ENCODE results near the gene TBL1X. TPM values are rescaled to one million over a fixed set of nuclear protein-coding genes. Genes with fewer than 3 reads are reported as not detected.

TBL1X gene
- total RNA-seq, 1 experiment from 2014 or later, result 14.6 TPM

- CTCF ChIA-PET, result no interaction called here
- H3K36me3 ChIP-seq (ENCODE audit: control insufficient read depth, insufficient read depth, low read length), result no peaks in the 10 kb centered on the region
- in situ Hi-C loops (cut with HindIII; ENCODE audit: low pct_unique_long_range_greater_than_20kb, low sequenced_read_pairs), result no loop called here
Observed at GRCh38 chrX:9628779-9629493, 164.1 kb downstream of the TBL1X start.

GRCh38 chrX:9634551-9634950 lies 169.7 kb downstream of the TBL1X start:
- H3K36me3 ChIP-seq (ENCODE audit: control insufficient read depth, insufficient read depth, low read length), result no peaks in the 10 kb centered on the region
- BruUV-seq (replicated peaks), result no TSS peak
- no peaks in the 10 kb centered on the region for H3K9me3 ChIP-seq (ENCODE audit: control insufficient read depth, insufficient read depth, low read depth, low read length)
- intact Hi-C loops (cut with micrococcal nuclease; ENCODE audit: unreplicated experiment) (no loop called here), in situ Hi-C loops (cut with HindIII; ENCODE audit: low pct_unique_long_range_greater_than_20kb, low sequenced_read_pairs) (no loop called here)
- H3K27me3 ChIP-seq (ENCODE audit: control insufficient read depth, insufficient read depth, low read length), result no peaks in the 10 kb centered on the region
- no peak for ATAC-seq
- TF ChIP-seq CTCF (IDR thresholded peaks at IDR 0.05) (no peak), TCF7L2 (IDR thresholded peaks at IDR 0.05; ENCODE audit: low read depth, low read length) (no peak), SIN3A (IDR thresholded peaks at IDR 0.05; ENCODE audit: borderline replicate concordance, insufficient read depth, low read depth, low read length) (no peak), REST (IDR thresholded peaks at IDR 0.05; ENCODE audit: insufficient read depth in 1 of 2, low read depth in 2 of 2, low read length in 1 of 2) (no peak), POLR2AphosphoS5 (IDR thresholded peaks at IDR 0.05; ENCODE audit: low read depth, low read length) (no peak)
- H3K4me3 ChIP-seq (ENCODE audit: low read depth in 2 of 2, low read length in 2 of 2), result no peak overlapping the region
- CTCF ChIA-PET, result no interaction called here
- H3K4me1 ChIP-seq (ENCODE audit: control insufficient read depth, insufficient read depth, low read length), result no peaks in the 10 kb centered on the region
- POLR2A ChIA-PET, result no interaction called here
- H3K27ac ChIP-seq (ENCODE audit: low read length), result no peak overlapping the region
- DNase-seq (ENCODE audit: low read depth, low spot score), result no peak

More at GRCh38 chrX:9628779-9629493, 164.1 kb downstream of the TBL1X start:
- intact Hi-C loops (cut with micrococcal nuclease; ENCODE audit: unreplicated experiment), result no loop called here
- no peak overlapping the region for H3K4me3 ChIP-seq (ENCODE audit: low read depth in 2 of 2, low read length in 2 of 2)
- H3K27ac ChIP-seq (ENCODE audit: low read length), result no peak overlapping the region
- no peaks in the 10 kb centered on the region for H3K27me3 ChIP-seq (ENCODE audit: control insufficient read depth, insufficient read depth, low read length)
- POLR2A ChIA-PET, result no interaction called here
- TF ChIP-seq REST (IDR thresholded peaks at IDR 0.05; ENCODE audit: insufficient read depth in 1 of 2, low read depth in 2 of 2, low read length in 1 of 2), result no peak
- H3K4me1 ChIP-seq (ENCODE audit: control insufficient read depth, insufficient read depth, low read length), result no peaks in the 10 kb centered on the region
- no peaks in the 10 kb centered on the region for H3K9me3 ChIP-seq (ENCODE audit: control insufficient read depth, insufficient read depth, low read depth, low read length)
- BruUV-seq (replicated peaks), result no TSS peak
- DNase-seq (ENCODE audit: low read depth, low spot score) (no peak), ATAC-seq (no peak)
